GM19023 (cell line): ENCODE data around the gene DTNBP1.
A peak's percentile ranks its signal among the peaks of the same experiment; 100 is the strongest.

Source experiments
- ATAC-seq: cut with Tn5 transposase; IDR thresholded peaks from one replicate; pipeline ENCODE4 v1.9.1; 2021; ENCODE audit warnings: mild to moderate bottlenecking, moderate library complexity; ENCODE audit not compliant: unreplicated experiment

DTNBP1 gene

GRCh38 chr6:15626878-15627674, 35.8 kb downstream of the DTNBP1 start:
- ATAC-seq: no peak

GRCh38 chr6:15626160-15626559, 36.7 kb downstream of the DTNBP1 start:
- ATAC-seq: no peak

- ATAC-seq: no peak
Observed at GRCh38 chr6:15623276-15624116, 39.3 kb downstream of the DTNBP1 start.

- ATAC-seq: no peak
Observed at GRCh38 chr6:15622045-15622740, 40.6 kb downstream of the DTNBP1 start.

- peak; percentile 90 for ATAC-seq
Observed at GRCh38 chr6:15621203-15622044, 41.4 kb downstream of the DTNBP1 start.

GRCh38 chr6:15620611-15621010, 42.2 kb downstream of the DTNBP1 start:
- no peak for ATAC-seq

GRCh38 chr6:15619330-15619729, 43.5 kb downstream of the DTNBP1 start:
- no peak for ATAC-seq

- ATAC-seq: no peak
Observed at GRCh38 chr6:15618685-15619084, 44.1 kb downstream of the DTNBP1 start.

GRCh38 chr6:15616261-15616660, 46.6 kb downstream of the DTNBP1 start:
- no peak for ATAC-seq

- peak; percentile 93 for ATAC-seq
Observed at GRCh38 chr6:15615802-15616201, 47.0 kb downstream of the DTNBP1 start.

GRCh38 chr6:15614277-15614676, 48.6 kb downstream of the DTNBP1 start:
- no peak for ATAC-seq

- no peak for ATAC-seq
Observed at GRCh38 chr6:15608396-15608795, 54.4 kb downstream of the DTNBP1 start.

- no peak for ATAC-seq
Observed at GRCh38 chr6:15607603-15608002, 55.2 kb downstream of the DTNBP1 start.

- no peak for ATAC-seq
Observed at GRCh38 chr6:15606347-15606746, 56.5 kb downstream of the DTNBP1 start.

GRCh38 chr6:15604843-15605242, 58.0 kb downstream of the DTNBP1 start:
- no peak for ATAC-seq

- no peak for ATAC-seq
Observed at GRCh38 chr6:15602154-15602553, 60.7 kb downstream of the DTNBP1 start.

GRCh38 chr6:15598273-15598798, 64.5 kb downstream of the DTNBP1 start:
- no peak for ATAC-seq

GRCh38 chr6:15596186-15596896, 66.5 kb downstream of the DTNBP1 start:
- ATAC-seq: no peak

- no peak for ATAC-seq
Observed at GRCh38 chr6:15595461-15596173, 67.2 kb downstream of the DTNBP1 start.
